Fibroblast of gingiva (primary cell): ENCODE results near the gene NFIA.
A peak's percentile ranks its signal among the peaks of the same experiment; 100 is the strongest.

Experiments used
- DNase-seq: peaks from one replicate; pipeline ENCODE4 v3.0.0-alpha.2; 2011; ENCODE audit warnings: low read depth

Gene NFIA

GRCh38 chr1:61332796-61333195 is 250.4 kb downstream of the NFIA start:
- DNase-seq: no peak

- peak; percentile 2 for DNase-seq
These were observed 252.6 kb downstream of the NFIA start for GRCh38 chr1:61334718-61335589.

GRCh38 chr1:61337037-61337436 is 254.7 kb downstream of the NFIA start:
- no peak for DNase-seq

- DNase-seq: peak; percentile 13
These were observed 255.1 kb downstream of the NFIA start for GRCh38 chr1:61337441-61337951.

GRCh38 chr1:61337981-61338848 is 255.9 kb downstream of the NFIA start:
- peak; percentile 93 for DNase-seq

- no peak for DNase-seq
These were observed 256.5 kb downstream of the NFIA start for GRCh38 chr1:61338899-61339298.

- no peak for DNase-seq
These were observed 259.1 kb downstream of the NFIA start for GRCh38 chr1:61341426-61341825.

- no peak for DNase-seq
These were observed 261.5 kb downstream of the NFIA start for GRCh38 chr1:61343734-61344420.

GRCh38 chr1:61344696-61345095 is 262.3 kb downstream of the NFIA start:
- no peak for DNase-seq

- no peak for DNase-seq
These were observed 265.8 kb downstream of the NFIA start for GRCh38 chr1:61348025-61348665.

GRCh38 chr1:61352845-61353435 is 270.6 kb downstream of the NFIA start:
- no peak for DNase-seq

- no peak for DNase-seq
These were observed 271.5 kb downstream of the NFIA start for GRCh38 chr1:61353797-61354406.

- no peak for DNase-seq
These were observed 273.7 kb downstream of the NFIA start for GRCh38 chr1:61356016-61356415.

- DNase-seq: no peak
These were observed 274.6 kb downstream of the NFIA start for GRCh38 chr1:61356995-61357394.

GRCh38 chr1:61357539-61357938 is 275.2 kb downstream of the NFIA start:
- DNase-seq: no peak

GRCh38 chr1:61358770-61359455 is 276.6 kb downstream of the NFIA start:
- no peak for DNase-seq

GRCh38 chr1:61361931-61362330 is 279.6 kb downstream of the NFIA start:
- DNase-seq: no peak

GRCh38 chr1:61362351-61362750 is 280.0 kb downstream of the NFIA start:
- DNase-seq: no peak

GRCh38 chr1:61368366-61368765 is 286.0 kb downstream of the NFIA start:
- DNase-seq: no peak

- DNase-seq: no peak
These were observed 286.5 kb downstream of the NFIA start for GRCh38 chr1:61368876-61369275.
